Activated CD4-positive, alpha-beta T cell treated with anti-CD3 and anti-CD28 coated beads for 24 hours (primary cell): ENCODE measurements around the gene CCDC68.

Experiments used
- DNase-seq, 2 donors: peaks; one replicate each; pipeline ENCODE4 v3.0.0-alpha.2; 2020; ENCODE audit warnings: low read depth in 2 of 2

The CCDC68 gene

DNA sequence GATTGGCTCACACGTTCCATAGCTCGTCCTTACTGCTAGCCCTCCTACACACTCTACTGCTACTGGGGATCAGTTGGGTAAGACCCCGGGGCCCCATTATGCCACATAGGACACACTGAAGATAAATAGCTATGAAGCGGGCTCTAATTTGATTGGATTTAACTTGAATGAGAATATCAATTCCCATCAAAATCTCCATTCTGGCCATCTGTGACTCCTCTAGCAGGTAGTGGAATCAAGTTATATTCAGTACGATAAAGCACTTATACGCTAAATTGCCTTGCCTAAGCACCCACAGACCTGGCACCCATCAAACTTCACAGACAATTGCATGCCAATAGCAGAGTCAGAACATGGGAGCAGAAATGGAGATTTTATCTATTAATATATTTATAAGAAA is 39.8 kb downstream of the CCDC68 start:
- no peak for DNase-seq

DNA sequence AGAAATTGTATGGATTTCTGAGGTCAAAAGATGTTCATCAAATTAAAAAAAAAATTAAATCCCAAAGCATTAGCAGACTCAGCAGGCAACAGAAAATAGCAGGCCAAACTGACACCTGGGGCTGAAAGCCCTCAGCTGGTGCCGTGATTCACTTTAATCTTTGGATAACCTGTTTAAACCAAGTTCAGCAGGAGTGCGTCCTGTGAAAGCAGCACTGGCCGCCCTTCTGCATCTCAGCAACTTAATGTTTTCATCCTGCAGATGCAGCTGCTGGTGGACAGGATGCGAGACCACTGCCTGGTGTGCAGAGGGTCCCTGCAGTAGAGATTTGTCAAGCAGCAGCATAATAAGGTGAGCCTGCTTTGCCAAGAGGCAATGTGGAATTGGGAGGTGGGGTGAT is 41.2 kb downstream of the CCDC68 start:
- DNase-seq, result no peak

DNA sequence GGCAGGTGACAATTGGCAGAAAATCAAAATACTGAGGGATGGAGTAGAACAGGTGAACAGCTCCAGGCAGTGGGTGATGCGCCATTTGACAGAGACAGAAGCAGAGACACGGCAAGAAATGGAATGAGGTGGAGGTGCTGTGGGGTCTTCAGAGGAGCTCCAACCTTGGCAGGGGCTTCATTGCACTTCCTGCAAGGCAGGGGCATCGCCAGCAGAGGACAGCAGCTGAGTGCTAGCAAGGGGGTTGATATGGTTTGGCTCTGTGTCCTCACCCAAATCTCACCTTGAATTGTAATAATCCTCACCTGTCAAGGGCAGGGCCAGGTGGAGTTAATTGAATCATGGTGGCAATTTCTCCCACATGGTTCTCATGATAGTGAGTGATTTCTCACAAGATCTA is 42.8 kb downstream of the CCDC68 start:
- DNase-seq, result no peak

DNA sequence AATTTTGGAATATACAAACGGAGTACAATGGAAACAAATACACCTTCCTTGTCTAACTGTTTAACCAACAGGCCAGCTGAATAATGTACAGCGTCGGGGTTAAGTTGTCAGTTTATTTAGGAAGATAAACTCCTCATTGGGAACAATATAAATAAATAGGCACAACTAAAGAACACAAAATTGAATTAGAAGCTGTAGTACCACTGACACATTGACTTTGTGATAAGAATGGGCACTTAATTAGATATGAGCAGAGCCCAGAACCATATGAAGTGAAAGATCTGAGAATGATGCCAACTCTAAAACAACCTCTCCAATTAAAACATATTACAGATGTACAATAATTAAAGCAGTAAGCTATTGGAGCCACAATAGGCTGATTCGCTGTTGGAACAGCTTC is 44.4 kb downstream of the CCDC68 start:
- no peak for DNase-seq

DNA sequence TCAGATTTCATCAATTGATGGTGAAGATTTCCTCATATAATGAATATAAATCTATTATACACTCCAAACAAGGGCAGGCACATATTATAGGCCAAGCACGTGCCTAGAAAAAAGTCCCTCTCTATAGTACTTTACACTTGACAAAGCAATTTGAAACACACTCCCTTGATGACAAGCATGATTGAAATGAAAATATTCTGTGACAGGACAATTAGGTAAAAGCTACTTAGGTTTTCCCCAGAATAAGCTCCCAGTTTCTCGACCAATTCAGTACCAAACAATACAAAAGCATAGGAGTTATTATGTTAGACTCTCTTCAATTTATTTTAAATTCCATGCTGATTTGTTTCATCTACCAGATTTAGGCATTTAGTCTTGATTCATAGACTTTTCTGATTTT is 47.7 kb downstream of the CCDC68 start:
- DNase-seq, result no peak

DNA sequence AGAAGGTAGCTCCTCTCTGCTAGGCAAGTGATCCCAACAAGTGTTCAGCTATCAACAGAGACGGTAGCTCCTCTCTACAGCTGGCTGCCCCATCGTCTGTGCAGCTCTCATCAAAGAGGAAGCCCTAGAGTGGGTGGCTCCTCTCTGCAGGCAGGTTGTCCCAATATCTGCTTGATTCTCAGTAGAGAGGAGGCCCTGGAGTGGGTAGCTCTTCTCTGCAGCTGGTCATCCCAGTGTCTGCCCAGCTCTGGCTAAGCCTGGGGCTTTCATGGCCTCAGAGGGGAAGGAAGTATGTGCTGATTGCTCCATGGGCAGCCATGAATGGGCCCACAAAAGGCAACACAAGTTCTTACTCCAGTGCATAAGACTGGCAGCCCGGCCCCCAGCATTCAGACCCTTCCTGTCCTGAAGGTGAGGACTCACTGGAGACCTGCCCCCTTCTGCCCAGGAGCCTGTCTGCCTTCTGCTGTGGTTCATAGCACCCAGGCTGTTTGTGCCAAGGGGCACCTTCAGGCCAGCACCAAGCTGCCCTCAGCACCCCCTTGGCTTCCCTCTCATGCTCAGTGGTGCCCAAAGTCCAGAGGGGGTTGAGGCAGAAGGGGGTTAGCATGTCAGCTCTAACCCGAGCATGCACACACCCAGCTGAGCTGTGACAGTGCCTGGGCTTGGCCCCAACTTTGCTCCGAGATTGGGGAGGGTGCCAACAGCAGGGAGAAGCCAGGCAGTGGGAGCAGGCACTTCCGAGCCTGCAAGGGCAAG is 48.9 kb downstream of the CCDC68 start:
- DNase-seq, result no peak

DNA sequence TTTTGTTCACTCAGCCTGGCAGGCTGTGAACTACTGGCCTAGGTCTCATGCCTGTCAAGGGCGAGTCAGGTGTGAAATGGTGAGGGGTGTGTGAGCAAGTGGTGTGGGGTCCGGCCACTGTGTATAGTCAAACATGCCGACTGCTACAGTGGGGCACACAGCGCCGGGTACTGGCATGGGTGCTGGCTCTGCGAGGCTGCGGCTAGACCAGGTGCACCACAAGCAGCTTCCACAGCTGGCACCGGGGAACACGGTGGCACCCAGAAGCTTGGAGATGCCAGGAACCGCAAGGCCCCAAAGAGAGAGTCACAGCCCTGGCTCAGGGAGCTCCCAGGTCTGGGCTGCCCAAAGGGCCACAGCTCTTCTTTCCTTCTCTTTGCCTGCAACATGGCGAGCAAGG is 49.7 kb downstream of the CCDC68 start:
- DNase-seq, result no peak

DNA sequence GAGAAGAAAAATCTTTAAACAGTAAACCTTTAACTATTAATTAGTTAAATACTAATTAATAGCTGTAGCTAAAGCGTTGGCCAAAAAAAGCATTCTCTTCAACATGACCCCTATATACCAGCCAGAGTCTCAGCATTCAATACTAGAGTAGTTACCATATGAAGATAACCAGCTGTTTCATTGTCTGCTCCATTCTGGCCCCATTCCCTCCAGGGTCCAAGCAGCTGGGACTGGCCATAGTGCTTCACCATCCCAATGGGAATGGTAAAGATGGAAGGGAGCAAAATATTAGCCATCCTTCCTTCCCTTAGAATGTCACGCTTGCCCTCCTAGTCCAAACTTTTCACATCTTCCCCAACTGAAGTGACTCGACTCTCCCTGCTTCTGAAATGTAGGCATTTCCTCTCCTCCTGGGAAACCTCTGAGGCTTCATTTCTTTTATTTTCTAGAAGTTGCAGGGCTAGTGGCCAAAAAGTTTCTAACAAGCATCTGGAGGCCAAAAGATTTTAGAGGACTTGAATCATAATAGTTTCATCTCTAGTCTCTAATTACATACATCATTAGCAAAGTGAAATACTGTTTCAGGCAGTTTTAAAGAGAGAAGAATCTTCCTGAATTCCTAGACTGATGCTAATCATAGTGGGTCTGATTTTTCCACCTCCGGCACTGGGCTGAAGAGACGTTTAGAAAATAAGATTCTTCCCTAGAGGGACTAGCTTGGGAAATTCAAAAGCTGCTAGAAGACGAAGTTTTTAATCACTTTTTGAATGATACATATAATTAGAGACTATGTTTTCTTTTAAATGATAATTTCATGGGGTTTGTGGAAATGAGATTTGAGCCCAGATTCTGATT is 52.7 kb downstream of the CCDC68 start:
- DNase-seq, result no peak

DNA sequence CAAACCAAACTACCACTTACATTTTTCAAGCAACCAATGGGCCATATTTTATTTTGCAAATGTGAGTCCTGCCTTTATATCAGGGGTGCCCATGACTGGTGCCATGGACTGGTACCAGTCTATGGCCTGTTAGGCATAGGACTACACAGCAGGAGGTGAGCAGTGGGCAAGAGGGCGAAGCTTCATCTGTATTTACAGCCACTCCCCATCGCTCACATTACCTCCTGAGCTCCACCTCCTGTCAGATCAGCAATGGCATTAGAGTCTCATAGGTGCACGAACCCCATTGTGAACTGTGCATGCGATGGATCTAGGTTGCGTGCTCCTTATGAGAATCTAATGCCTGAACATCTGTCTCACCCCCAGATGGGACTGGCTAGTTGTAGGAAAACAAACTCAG is 53.6 kb downstream of the CCDC68 start:
- no peak for DNase-seq

DNA sequence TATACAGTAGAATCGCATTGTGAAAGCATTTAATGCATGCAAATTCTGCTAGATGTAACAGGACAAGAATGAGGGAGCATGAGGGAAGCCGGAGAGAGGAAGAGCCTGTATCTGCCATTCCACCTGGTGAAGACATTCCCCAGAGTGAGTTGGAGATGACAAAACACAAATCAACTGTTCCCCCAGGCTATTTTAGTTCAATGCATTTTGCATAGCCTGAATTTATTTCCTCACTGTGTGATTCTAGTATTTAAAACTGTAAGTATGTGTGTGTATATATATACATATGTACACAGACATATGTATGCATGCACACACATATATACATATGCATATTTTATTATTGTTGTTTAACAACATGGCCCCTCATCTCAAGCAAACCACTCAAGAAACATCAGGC is 54.7 kb downstream of the CCDC68 start:
- DNase-seq, result no peak

DNA sequence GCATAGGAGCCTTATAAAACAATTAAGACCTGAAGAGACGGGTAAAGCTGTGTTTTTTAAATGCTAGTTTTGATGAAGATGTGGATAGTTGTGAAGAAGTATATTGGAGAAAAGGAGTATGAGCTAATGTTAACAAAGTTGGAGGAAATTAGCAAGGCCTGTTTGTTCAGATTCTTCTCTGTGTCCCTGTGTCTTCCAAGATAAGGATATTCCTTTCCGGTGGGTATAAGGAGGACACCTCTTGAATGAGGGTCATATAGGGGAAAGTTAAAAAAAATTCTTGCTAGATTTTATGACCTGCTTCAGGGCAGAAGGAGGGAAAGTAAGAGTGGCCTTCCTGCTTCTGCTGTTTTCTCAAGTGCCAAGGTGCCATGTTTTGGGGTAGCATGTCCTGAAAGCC is 59.0 kb downstream of the CCDC68 start:
- no peak for DNase-seq

DNA sequence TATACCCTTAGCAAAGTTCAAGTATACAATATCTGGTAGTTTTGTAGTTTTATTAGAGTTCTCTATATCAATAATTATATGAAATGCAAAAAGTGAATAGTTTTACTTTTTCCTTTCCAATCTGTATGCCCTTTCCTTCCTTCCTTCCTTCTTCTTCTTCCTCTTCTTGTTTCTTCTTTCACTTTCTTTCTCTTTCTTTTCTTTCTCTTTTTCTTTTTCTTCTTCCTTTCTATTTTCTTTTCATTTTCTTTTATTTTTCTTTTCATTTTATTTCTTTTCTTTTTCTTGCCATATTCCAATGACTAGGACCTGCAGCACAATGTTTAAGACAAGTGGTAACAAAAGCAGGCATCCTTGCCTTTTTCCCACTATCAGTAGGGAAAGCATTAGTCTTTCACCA is 59.8 kb downstream of the CCDC68 start:
- DNase-seq, result no peak

DNA sequence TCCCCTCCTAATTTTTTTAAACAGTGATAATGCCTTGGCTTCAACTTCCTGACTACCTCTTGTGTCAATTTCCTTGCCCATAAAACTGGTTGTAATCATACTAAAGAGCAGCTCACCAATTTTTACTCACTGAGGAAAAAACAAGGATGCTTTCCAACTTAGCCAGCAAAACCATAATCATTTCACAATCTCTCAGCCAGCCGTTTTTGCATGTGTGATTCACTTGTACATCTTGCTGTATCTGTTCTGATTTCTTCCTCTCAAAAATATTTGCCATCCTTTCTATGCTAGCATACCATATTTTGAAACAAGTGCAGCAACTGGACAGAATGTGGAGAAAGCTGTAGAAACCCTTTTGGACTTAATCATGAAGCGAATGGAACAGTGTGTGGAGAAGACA is 70.3 kb downstream of the CCDC68 start:
- no peak for DNase-seq

DNA sequence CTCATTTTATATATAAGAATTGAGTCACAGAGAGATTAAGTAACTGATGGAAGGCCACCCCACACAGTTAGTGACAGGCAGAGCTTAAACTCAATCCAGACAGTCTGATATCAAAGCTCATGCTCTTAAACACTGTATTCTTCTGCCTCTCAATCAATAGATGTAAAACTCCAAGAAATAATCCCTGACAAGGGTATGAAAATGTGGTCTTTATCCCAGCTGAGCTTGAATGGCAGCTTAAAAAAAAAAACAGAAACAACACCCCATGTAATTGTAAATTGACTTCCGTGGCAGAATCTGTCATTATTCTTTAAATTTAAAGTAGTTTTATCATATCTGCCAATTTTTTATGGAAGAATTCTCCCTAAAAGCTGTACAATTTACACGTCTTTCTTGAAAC is 70.9 kb downstream of the CCDC68 start:
- DNase-seq, result no peak

DNA sequence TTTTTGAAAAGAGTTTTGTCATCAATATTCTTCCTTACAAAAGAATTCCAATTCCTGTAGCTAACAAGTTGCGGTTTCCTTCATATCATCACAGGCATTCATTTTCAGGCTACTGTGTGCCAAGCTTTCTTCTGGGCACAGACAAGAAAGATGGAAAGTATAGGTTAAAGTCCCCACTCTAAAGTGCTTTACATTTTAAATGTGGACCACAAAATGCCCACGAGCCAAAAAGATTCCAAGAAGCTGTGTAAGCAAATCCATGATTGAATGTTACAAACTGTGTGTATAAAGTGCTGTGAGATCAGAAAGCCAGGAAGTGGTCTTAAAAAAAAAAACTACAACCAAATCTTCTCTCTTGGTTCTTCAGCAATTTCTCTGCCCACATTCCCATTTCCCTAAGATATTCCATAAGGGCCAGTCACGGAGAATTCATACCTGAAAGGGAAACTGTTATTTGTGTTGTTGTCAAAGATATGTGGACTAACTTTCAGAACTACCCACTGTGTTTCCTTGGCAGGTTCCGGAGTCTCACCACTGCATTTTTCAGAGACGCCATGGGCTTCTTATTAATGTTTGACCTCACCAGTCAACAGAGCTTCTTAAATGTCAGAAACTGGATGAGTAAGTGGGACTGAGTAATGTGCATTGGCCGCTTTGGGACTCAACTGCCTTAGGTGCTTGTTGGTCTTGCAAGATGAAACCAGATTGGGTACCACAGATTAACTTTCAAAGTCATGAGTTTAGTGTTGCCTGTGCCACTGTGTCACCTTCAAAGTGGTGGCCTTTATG is 75.3 kb downstream of the CCDC68 start:
- no peak for DNase-seq

DNA sequence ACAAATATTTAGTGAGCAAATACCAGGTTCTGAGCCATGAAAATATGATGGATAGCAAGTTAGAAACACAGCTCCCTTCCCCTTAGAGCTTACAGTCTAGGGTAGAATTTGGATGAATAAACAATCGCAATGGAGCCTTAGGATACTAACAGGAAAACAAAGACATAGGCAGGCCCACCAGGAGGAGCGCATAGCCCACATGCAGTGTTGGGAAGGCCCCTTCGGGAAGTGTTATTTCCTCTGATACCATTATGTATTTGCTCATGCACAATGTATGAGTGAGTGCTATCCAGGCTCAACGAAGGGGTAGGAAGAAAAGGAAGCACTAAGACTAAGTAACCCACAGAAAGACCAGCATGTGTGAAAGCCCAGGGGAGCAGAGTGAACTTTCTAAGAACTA is 76.9 kb downstream of the CCDC68 start:
- DNase-seq, result no peak

DNA sequence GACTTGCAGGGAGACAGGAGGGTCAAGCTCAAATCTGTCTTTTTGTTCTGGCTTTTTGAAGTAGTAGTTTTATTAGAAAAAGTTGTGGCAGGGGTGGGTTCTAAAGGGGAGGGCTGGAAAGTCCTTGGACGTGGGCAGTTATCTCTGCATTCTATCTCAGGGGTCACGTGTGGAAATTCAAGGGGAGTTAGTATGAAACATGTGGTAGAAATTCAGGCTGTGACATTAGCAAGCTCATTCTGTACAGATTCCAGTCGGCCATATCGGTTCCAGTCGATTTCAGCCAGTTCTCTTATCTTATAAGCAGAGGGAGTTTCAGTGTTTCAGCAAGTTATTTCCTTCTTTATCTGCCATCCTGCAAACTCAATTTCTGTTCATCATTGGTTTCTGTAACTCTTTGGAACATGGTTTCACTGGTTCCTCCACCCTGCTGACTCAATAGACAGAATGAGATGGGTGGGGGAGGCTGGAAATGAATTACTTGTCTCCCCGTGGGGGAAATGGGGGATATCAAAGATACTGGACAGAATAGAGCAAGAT is 78.0 kb downstream of the CCDC68 start:
- no peak for DNase-seq

DNA sequence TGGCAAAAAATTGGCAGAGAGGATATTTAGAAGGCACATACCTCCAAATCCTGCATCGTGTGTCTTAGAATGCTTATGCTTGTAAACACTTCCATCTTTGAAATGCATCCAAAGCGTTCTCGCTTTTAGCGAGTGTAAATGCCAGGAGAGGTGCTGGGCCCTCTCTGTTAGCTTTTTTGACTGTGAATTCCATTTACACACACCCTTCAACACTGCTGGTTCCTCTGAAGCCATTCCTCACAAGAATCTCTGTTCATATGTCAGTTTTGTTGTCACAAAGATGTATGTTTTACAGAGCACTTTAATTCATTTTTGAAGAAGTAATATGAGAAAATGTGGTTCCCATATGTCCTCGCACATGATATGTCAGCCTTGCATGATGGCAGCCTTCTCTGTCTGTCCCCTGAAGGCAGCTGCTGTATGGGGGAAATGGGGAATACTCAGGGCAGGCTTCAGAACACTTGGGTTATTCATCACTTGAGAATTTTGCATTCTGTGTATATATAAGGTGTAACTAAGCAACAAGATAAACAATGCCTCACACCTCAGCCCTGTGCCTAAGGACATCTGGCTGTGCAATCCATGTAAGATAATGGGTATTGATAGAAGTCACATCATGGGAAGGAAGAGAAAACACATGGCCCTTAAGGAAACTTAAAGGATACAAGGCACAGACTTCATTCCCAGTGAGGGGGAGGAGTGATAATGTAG is 78.7 kb downstream of the CCDC68 start:
- no peak for DNase-seq

DNA sequence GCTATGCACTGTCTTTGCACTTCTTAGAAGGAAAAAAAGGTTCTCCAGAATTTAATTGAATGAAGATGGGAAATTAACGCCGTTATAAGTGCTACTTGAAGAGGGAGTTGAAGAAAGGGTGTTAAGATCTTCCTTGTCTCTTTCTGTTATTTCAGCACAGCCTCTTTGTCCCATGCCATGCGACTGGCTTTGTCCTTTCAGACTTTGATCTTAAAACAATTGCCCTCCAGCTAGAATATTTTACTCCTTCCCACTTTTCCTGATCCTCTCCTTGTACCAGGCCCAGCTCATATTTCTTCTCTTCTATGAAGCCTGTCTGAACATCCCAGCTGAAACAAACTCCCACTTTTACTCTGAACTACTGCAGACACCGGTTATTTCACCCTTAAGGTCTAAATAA is 79.6 kb downstream of the CCDC68 start:
- no peak for DNase-seq

DNA sequence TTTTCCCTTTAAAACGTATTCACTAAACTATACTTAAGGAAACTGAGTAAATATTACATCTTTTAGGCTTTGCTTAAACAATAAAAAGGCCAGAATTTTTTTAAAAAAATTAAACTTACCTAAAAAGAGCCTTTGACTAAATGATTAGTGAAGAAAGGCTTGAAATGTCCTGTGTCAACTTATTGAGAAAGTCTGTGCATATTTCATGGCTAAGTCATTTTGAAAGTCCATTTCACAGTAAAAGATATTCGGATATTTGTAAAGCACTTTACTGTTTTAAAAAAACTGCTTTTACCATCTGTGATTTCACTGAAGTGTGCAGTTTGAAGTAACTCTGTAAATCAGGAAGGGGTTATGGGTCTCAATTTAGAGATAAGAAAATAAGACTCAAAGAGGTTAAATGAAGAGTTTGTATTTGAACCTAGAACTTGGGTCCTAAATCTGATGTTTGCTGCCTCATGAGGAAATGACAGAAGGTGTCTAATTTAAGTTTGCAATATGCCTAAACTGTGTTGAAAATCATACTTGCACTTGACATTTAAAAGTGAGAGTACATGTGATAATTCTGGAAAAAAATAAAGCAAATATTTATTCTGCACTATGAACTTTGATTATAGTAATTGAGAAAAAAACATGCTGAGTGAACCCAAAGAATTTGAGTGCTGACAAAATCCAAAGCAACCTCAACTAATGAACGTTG is 80.5 kb downstream of the CCDC68 start:
- DNase-seq, result no peak

DNA sequence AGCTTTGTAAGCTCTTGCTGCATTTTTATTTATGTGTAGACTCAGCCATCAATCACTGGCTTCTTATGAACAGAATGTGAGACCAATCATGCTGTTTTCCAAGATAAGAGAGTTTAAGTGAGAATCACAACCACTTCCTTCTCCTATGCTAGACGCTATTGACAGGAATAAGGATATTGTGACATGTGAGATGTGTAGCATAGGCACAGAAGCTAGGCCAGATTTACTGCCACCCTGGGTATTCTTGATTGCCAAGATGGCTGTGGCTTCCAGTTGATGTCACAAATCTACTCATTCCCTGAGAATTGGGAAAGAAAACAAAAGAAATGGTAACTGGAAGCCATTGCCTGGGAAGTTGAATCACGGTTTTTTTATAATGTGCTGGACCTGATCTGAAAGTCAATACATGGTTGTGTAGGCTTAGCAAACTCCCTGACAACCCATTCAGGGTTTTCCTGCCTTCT is 81.1 kb downstream of the CCDC68 start:
- no peak for DNase-seq
